ENCODE data around the gene VRK1. TPM values are rescaled to one million over a fixed set of nuclear protein-coding genes. Genes with fewer than 3 reads are reported as not detected.

VRK1 gene
- total and polyA plus RNA-seq, 2 of the 4 experiments (the other 2 are of a cell fraction), result 14.2 to 19.9 TPM

DNA sequence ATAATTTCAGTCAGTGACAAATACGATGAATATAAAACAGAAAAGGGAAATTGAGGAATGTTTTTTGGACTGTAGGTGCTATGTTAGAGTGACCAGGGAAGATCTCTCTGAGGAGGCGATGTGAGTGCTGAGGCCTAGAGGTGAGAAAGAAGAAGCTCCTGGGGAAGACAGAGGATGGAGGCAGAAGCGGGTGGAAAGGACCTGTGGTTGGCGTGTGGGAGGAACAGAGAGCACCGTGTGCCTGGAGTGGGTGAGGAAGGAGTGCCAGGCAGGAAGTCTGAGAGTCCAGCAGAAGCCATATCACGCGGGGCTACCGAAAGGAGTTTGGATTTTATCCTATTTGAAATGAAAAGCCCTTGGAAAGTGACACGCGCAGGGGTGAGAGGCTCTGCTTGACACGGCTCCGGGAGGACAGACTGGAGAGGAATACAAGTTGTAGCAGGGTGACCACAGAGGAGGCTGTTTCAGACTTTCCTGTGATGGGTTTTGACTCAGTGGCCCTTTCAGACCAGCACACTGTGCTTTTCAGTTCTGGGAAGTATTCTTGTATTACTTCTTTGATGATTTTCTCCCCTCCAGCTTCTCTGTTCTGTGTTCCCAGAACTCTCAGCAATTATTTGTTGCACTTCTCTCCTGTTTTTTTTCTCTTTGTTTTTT lies 96.9 kb downstream of the VRK1 start:
- 89% methylated on average over 4 of the region's 12 CpGs; no CpG with 5 or more reads in 1 of the 2 experiments for WGBS, 2 experiments (ENCODE audit: extremely low coverage in 2 of 2, insufficient read length in 1 of 2)
- no peak overlapping the region for H4K8ac ChIP-seq (ENCODE audit: low read depth in 2 of 2, low read length in 2 of 2)
- H3K18ac ChIP-seq (ENCODE audit: low read depth, low read length), result no peak overlapping the region

More for the DNA sequence above, 96.9 kb downstream of the VRK1 start:
- in situ Hi-C loops (cut with MboI; ENCODE audit: low sequenced_read_pairs), result no loop called here
- H4K91ac ChIP-seq (ENCODE audit: insufficient read depth, low read depth, low read length), result no peak overlapping the region
- H3K79me1 ChIP-seq (ENCODE audit: low read depth in 1 of 2, low read length in 2 of 2), result no peaks in the 10 kb centered on the region
- TF ChIP-seq MAZ (IDR thresholded peaks at IDR 0.05; ENCODE audit: borderline replicate concordance, low read depth, low read length) (no peak), SMC3 (IDR thresholded peaks at IDR 0.05; ENCODE audit: low read depth, low read length) (no peak), RFX5 (IDR thresholded peaks at IDR 0.05; ENCODE audit: low read depth, low read length) (no peak), POLR2A (IDR thresholded peaks at IDR 0.05; ENCODE audit: low read depth, low read length) (no peak), RAD21 (IDR thresholded peaks at IDR 0.05; ENCODE audit: low read length) (no peak), NFE2L2 (IDR thresholded peaks at IDR 0.05; ENCODE audit: low read depth, low read length) (no peak), FOS (IDR thresholded peaks at IDR 0.05; ENCODE audit: low read depth, low read length) (no peak), MAFK (IDR thresholded peaks at IDR 0.05; ENCODE audit: low read depth, low read length) (no peak)
- POLR2A ChIA-PET (ENCODE audit: unreplicated experiment), result interaction anchor here (0.6 kb wide), 1 partner anchor 195 kb away, joined by 3 read pairs; no protein-coding TSS in a partner anchor
- intact Hi-C loops (cut with micrococcal nuclease), result no loop called here
- no peaks in the 10 kb centered on the region for H3K27me3 ChIP-seq (ENCODE audit: control insufficient read depth, insufficient read depth, low read length)
- no peak overlapping the region for H3K14ac ChIP-seq (replicated peaks; ENCODE audit: low read depth, low read length)
- H3K56ac ChIP-seq (ENCODE audit: extremely low read depth, insufficient read depth, low read length), result no peak overlapping the region
- no TSS peak for BruUV-seq (replicated peaks)
- no peak overlapping the region for H3K9ac ChIP-seq (ENCODE audit: low read depth, low read length)
- H2BK5ac ChIP-seq (ENCODE audit: low read depth, low read length, poor library complexity, severe bottlenecking), result no peak overlapping the region
- no peaks in the 10 kb centered on the region for H3K9me3 ChIP-seq (ENCODE audit: control insufficient read depth, insufficient read depth, low read length)
- H2AK5ac ChIP-seq (ENCODE audit: low read depth, low read length), result no peak overlapping the region
- H3K4me3 ChIP-seq (ENCODE audit: insufficient read depth, low read depth, low read length), result no peak overlapping the region
- no peak overlapping the region for H2BK15ac ChIP-seq (ENCODE audit: low read depth, low read length)
- H4K5ac ChIP-seq (ENCODE audit: low read depth, low read length), result no peak overlapping the region
- no peak overlapping the region for H3K4ac ChIP-seq (ENCODE audit: low read depth, low read length)
- H3K23ac ChIP-seq (ENCODE audit: low read depth, low read length), result no peak overlapping the region
- dilution Hi-C loops (cut with HindIII; ENCODE audit: low sequenced_read_pairs, unreplicated experiment), result no loop called here
- H2AFZ ChIP-seq (replicated peaks; ENCODE audit: low read length, poor library complexity), result no peak overlapping the region
- DNase-seq (no peak), ATAC-seq (ENCODE audit: low read depth) (no peak)
- H2AK9ac ChIP-seq (replicated peaks; ENCODE audit: low read depth, low read length, poor library complexity), result peak overlapping the region; percentile 15
- no peak overlapping the region for H2BK120ac ChIP-seq (ENCODE audit: low read depth, low read length)
- H4K20me1 ChIP-seq (ENCODE audit: insufficient read depth, low read length), result no peaks in the 10 kb centered on the region
- H3K4me1 ChIP-seq (ENCODE audit: control insufficient read depth, insufficient read depth, low read length), result no peaks in the 10 kb centered on the region
- no peak overlapping the region for H3K4me2 ChIP-seq (ENCODE audit: low read depth, low read length)
- H3K9me1 ChIP-seq (ENCODE audit: insufficient read depth, low read length), result no peaks in the 10 kb centered on the region; the same call in 1 of the 2 replicates
- CTCF ChIA-PET, result no interaction called here
- no peak overlapping the region for H2BK20ac ChIP-seq (ENCODE audit: low read depth, low read length)
- no peaks in the 10 kb centered on the region; the same call in 1 of the 2 replicates for H3K36me3 ChIP-seq (ENCODE audit: control insufficient read depth, insufficient read depth, low read length)
- H3K27ac ChIP-seq (ENCODE audit: insufficient read depth, low read length), result no peak overlapping the region
